HepG2 (cell line): ENCODE measurements around the gene SSBP4. TPM values are rescaled to one million over a fixed set of nuclear protein-coding genes. Genes with fewer than 3 reads are reported as not detected.
A peak's percentile ranks its signal among the peaks of the same experiment; 100 is the strongest.

Source experiments
- ATAC-seq: fragments of 200-7000 bp; cut with Tn5 transposase; 3 replicates; pipeline ENCODE4 v1.9.1; 2020; ENCODE audit warnings: mild to moderate bottlenecking, moderate library complexity
- BruUV-seq: library from RNA; stranded (reverse); fragments of 400-500 nt; replicated peaks from 2 replicates; lab custom pipeline; 2021; lab: Mats Ljungman, UMichigan
- CTCF ChIA-PET: fragments of 300-600 bp; formaldehyde crosslinking; extraction: SDS; loops from one replicate; lab custom pipeline; 2021; ENCODE audit warnings: low total read pairs, inconsistent platforms, low intra/inter-chr PET ratio; lab: Yijun Ruan, JAX
- POLR2A ChIA-PET: fragments of 350-600 bp; sonication (Branson Sonifier 250); formaldehyde crosslinking; loops from one replicate; lab custom pipeline; 2020; ENCODE audit warnings: antibody characterized with exemption, inconsistent platforms; lab: Yijun Ruan, JAX
- DNase-seq: peaks from one replicate; pipeline ENCODE4 v3.0.0-alpha.2; 2015; ENCODE audit warnings: low spot score
- FAIRE-seq: peaks from 3 replicates; lab custom pipeline; 2011; peaks lifted over from hg19 to GRCh38; lab: Jason Lieb, UNC
- H2AFZ ChIP-seq: one replicate; pipeline ENCODE4 v1.6.1; 2011; ENCODE audit warnings: low read length, inconsistent platforms
- H3K27ac ChIP-seq: fragments of 300-600 bp; 3 replicates; pipeline ENCODE4 v1.8.0; 2011; ENCODE audit warnings: mixed run types, mild to moderate bottlenecking, mixed read lengths, low read length, inconsistent platforms; ENCODE audit not compliant: insufficient read depth; ENCODE audit errors: extremely low read length
- H3K27me3 ChIP-seq, 2 experiments: fragments of 200-600 bp in 1 of 2; 2 replicates in 1 of 2; 3 replicates in 1 of 2; pipeline versions ENCODE4 v1.6.0 to v1.8.0; 2011; ENCODE audit warnings: low read length in 2 of 2, mild to moderate bottlenecking in 2 of 2, moderate library complexity in 2 of 2, inconsistent platforms in 1 of 2; ENCODE audit not compliant: insufficient read depth in 2 of 2, control insufficient read depth in 1 of 2
- H3K36me3 ChIP-seq, 2 experiments: fragments of 200-600 bp in 1 of 2; replicated peaks in 1 of 2; 2 replicates in 1 of 2; 3 replicates in 1 of 2; pipeline versions ENCODE4 v1.5.1 to v1.8.0; 2011; ENCODE audit warnings: low read length in 2 of 2, inconsistent platforms in 1 of 2; ENCODE audit not compliant: insufficient read depth in 2 of 2, control insufficient read depth in 1 of 2
- H3K4me1 ChIP-seq: 2 replicates; pipeline ENCODE4 v1.5.1; 2012; ENCODE audit warnings: low read length, inconsistent platforms; ENCODE audit not compliant: insufficient read depth
- H3K4me2 ChIP-seq: 2 replicates; pipeline ENCODE4 v1.6.0; 2011; ENCODE audit warnings: low read depth, low read length, inconsistent platforms
- H3K4me3 ChIP-seq, 3 experiments: fragments of 200-600 bp in 1 of 3; sonication (generic), shearing (Covaris generic) in 1 of 3; replicated peaks in 1 of 3; 2 replicates each; pipeline ENCODE4 v1.5.1; 2011 to 2016; ENCODE audit warnings: low read length in 3 of 3, inconsistent platforms in 2 of 3, low read depth in 2 of 3, mild to moderate bottlenecking in 2 of 3, control low read depth in 1 of 3, mixed read lengths in 1 of 3; ENCODE audit not compliant: insufficient read depth in 1 of 3
- H3K79me2 ChIP-seq: one replicate; pipeline ENCODE4 v1.6.1; 2011; ENCODE audit warnings: low read length, inconsistent platforms; ENCODE audit not compliant: insufficient read depth
- H3K9ac ChIP-seq: 2 replicates; pipeline ENCODE4 v1.6.0; 2011; ENCODE audit warnings: mild to moderate bottlenecking, low read depth, low read length, inconsistent platforms; ENCODE audit not compliant: insufficient read depth
- H3K9me3 ChIP-seq: 2 replicates; pipeline ENCODE4 v1.5.1; 2012; ENCODE audit warnings: mild to moderate bottlenecking, low read length
- H4K20me1 ChIP-seq: 2 replicates; pipeline ENCODE4 v1.6.0; 2011; ENCODE audit warnings: inconsistent platforms, mild to moderate bottlenecking, low read length, moderate library complexity; ENCODE audit not compliant: insufficient read depth
- AGO2 ChIP-seq: fragments of 200-400 bp; formaldehyde crosslinking; optimal IDR thresholded peaks from 2 replicates; pipeline ENCODE3; 2017; ENCODE audit warnings: mild to moderate bottlenecking, low read depth, low read length, moderate library complexity
- MIER3 ChIP-seq: IDR thresholded peaks from 2 replicates; pipeline ENCODE4 v1.6.1; 2016; ENCODE audit warnings: missing compliant biosample characterization, borderline replicate concordance
- RBM22 ChIP-seq: fragments of 200-400 bp; formaldehyde crosslinking; optimal IDR thresholded peaks from 2 replicates; pipeline ENCODE3; 2017; ENCODE audit warnings: mild to moderate bottlenecking, low read length, moderate library complexity
- SIX1 ChIP-seq: sonication (generic); formaldehyde crosslinking; IDR thresholded peaks from 2 replicates; pipeline ENCODE4 v1.4.0; 2020; ENCODE audit warnings: missing genetic modification reagents, borderline replicate concordance
- WGBS: methylation state at CpG from one replicate; pipeline ENCODE4 v1.1.6; 2017; ENCODE audit warnings: low lambda C conversion rate; 5-methylcytosine and 5-hydroxymethylcytosine counted together
- in situ Hi-C: cut with HindIII; loops from 2 replicates; pipeline ENCODE4 v1.10.0; 2017; ENCODE audit warnings: low pct_unique_long_range_greater_than_20kb; ENCODE audit not compliant: extremely low pct_ligation_motif_present
- intact Hi-C: fragments of 100-400 bp; cut with micrococcal nuclease; formaldehyde crosslinking; loops from one replicate; pipeline ENCODE4 v1.10.0; 2022; ENCODE audit not compliant: unreplicated experiment
- polyA plus RNA-seq, 8 experiments: library from polyadenylated mRNA; depleted of rRNA in 3 of 8; stranded (reverse) in 7 of 8; unstranded in 1 of 8; fragments of >200 nt; fragmentation: Illumina TruSeq in 4 of 8; extraction: Trizol in 4 of 8; gene quantifications; 2 replicates each; pipeline versions ENCODE4 v1.2.1 to v1.2.3, GENCODE V29; 2011 to 2016; ENCODE audit warnings: low read depth in 4 of 8, missing spikeins in 1 of 8, mixed read lengths in 1 of 8; ENCODE audit not compliant: insufficient read depth in 1 of 8
- total RNA-seq, 5 experiments: library from RNA; depleted of rRNA; stranded (reverse); fragments of >200 nt; fragmentation: Illumina TruSeq; extraction: Trizol; gene quantifications; 2 replicates each; pipeline ENCODE4 v1.2.3, GENCODE V29; 2016; ENCODE audit warnings: low read depth in 1 of 5
- TF ChIP-seq, protein P1 (sequence below): sonication (generic); formaldehyde crosslinking; IDR thresholded peaks from 2 replicates; pipeline ENCODE4 v1.4.0; 2020; ENCODE audit warnings: mild to moderate bottlenecking, missing genetic modification reagents
- TF ChIP-seq, protein P2 (sequence below): sonication (generic); formaldehyde crosslinking; IDR thresholded peaks from 2 replicates; pipeline ENCODE4 v1.8.0; 2022; ENCODE audit warnings: missing genetic modification reagents, mild to moderate bottlenecking, inconsistent platforms, borderline replicate concordance
- TF ChIP-seq, protein P3 (sequence below): sonication (generic); formaldehyde crosslinking; IDR thresholded peaks from 2 replicates; pipeline ENCODE4 v1.8.0; 2022; ENCODE audit warnings: missing genetic modification reagents, mild to moderate bottlenecking, borderline replicate concordance

The SSBP4 gene
- total and polyA plus RNA-seq, 2 of the 13 experiments (the other 11 are each of a cell fraction or from before 2014, with no cell fraction given): 20.8 to 39.5 TPM

- Histone ChIP-seq H3K4me1 (peaks cover 41% of the 10 kb centered on the region), H2AFZ (no peak overlapping the region), H4K20me1 (peaks cover 9% of the 10 kb centered on the region; the same call in 1 of the 2 replicates), H3K79me2 (no peaks in the 10 kb centered on the region), H3K36me3 (peaks cover 26 to 46% of the 10 kb centered on the region in 2 experiments; a peak in 4 of 5 replicates), H3K9ac (no peak overlapping the region), H3K9me3 (no peaks in the 10 kb centered on the region), H3K4me3 (no peak overlapping the region), H3K27me3 (no peaks in the 10 kb centered on the region), H3K27ac (no peak overlapping the region), H3K4me2 (no peak overlapping the region)
- ATAC-seq (no peak), DNase-seq (no peak), FAIRE-seq (no peak)
- CTCF ChIA-PET: no interaction called here
- POLR2A ChIA-PET: no interaction called here
- TF ChIP-seq MIER3 (CRISPR knock-in tag) (no peak), AGO2 (peak; percentile 38), RBM22 (peak; percentile 63), SIX1 (CRISPR knock-in tag) (no peak)
- TF ChIP-seq, protein P1, sequence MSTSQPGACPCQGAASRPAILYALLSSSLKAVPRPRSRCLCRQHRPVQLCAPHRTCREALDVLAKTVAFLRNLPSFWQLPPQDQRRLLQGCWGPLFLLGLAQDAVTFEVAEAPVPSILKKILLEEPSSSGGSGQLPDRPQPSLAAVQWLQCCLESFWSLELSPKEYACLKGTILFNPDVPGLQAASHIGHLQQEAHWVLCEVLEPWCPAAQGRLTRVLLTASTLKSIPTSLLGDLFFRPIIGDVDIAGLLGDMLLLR (CRISPR knock-in tag): no peak
- TF ChIP-seq, protein P2, sequence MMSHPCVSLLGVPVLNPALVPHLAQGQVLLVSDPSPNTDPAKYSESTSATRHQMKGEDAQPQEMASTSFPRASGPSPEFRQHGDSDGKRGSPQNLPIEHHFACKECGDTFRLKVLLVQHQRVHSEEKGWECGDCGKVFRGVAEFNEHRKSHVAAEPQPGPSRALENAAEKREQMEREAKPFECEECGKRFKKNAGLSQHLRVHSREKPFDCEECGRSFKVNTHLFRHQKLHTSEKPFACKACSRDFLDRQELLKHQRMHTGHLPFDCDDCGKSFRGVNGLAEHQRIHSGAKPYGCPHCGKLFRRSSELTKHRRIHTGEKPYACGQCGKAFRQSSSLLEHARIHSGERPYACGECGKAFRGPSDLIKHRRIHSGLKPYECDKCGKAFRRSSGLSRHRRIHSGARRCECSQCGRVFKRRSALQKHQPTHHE: no peak
- TF ChIP-seq, protein P3, sequence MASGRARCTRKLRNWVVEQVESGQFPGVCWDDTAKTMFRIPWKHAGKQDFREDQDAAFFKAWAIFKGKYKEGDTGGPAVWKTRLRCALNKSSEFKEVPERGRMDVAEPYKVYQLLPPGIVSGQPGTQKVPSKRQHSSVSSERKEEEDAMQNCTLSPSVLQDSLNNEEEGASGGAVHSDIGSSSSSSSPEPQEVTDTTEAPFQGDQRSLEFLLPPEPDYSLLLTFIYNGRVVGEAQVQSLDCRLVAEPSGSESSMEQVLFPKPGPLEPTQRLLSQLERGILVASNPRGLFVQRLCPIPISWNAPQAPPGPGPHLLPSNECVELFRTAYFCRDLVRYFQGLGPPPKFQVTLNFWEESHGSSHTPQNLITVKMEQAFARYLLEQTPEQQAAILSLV (CRISPR knock-in tag): no peak
- 94% methylated on average over 6 of the region's 6 CpGs for WGBS
- BruUV-seq: no TSS peak
- intact Hi-C loops: no loop called here
- in situ Hi-C loops: no loop called here
Measured at GRCh38 chr19:18443406-18443805, 24.2 kb downstream of the SSBP4 start.
